Stimulated activated CD4-positive, alpha-beta T cell treated with anti-CD3 and anti-CD28 coated beads, Interleukin-1b, Interleukin-23, amount 100 ng/mL, for 4 hours (primary cell): ENCODE results near the gene RNF141.

ENCODE experiments used
- DNase-seq, 2 donors: peaks; one replicate each; pipeline ENCODE4 v3.0.0-alpha.2; 2020; ENCODE audit warnings: low read depth in 2 of 2

The RNF141 gene

DNA sequence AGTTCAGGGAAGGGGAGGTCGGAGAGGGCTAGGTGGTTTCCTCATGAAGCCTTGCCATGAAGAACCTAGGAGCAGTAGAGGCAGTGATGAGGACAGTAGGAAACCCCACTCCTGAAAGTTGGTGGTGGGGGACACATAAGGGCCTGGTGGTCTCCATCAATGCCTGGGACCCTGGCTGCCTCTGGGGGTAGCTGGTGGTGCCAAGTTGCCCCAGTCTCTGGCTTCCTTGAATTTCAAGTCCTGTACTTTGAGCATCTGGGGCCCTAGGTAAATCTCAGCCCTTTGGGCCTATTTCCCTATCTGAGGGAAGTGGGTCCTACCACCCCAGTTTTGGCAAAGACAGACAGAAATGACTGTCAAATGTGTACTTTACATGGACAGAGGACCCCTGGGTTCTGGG lies 57.8 kb downstream of the RNF141 start:
- no peak for DNase-seq

DNA sequence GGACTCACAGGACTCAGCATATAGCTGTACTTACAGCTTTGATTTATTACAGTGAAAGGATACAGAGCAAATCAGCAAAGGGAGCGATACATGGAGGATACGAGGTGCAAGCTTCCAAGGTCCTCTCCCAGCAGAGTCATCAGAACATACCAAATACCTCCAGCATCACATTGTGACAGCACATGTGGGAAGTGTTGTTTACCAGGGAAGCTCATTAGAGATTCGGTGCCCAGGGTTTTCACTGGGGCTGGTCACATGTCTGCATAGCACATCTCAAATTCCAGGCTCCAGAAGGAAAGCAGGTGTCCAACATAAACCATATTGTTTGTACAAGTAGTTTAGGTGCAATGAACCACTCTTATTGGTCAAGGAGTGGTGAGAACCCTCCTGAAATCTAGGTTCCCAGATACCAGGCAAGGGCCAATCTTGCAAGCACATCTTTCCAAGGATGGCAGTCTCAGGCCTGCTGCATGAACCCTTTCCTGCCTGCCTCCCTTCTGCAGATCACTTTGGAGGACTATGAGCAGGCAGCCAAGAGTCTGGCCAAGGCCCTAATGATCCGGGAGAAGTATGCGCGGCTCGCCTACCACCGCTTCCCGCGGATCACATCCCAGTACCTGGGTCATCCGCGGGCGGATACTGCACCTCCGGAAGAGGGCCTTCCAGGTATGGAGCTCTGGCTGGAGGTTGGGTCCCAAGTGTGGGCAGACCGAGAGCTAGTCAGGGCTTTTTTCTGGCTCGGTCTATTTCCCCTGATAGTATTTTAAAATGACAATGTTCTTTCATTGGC lies 59.2 kb downstream of the RNF141 start:
- DNase-seq = no peak

GRCh38 chr11:10480760-10481159 lies 60.2 kb downstream of the RNF141 start:
- no peak for DNase-seq

GRCh38 chr11:10480026-10480425 lies 61.0 kb downstream of the RNF141 start:
- DNase-seq = no peak

DNA sequence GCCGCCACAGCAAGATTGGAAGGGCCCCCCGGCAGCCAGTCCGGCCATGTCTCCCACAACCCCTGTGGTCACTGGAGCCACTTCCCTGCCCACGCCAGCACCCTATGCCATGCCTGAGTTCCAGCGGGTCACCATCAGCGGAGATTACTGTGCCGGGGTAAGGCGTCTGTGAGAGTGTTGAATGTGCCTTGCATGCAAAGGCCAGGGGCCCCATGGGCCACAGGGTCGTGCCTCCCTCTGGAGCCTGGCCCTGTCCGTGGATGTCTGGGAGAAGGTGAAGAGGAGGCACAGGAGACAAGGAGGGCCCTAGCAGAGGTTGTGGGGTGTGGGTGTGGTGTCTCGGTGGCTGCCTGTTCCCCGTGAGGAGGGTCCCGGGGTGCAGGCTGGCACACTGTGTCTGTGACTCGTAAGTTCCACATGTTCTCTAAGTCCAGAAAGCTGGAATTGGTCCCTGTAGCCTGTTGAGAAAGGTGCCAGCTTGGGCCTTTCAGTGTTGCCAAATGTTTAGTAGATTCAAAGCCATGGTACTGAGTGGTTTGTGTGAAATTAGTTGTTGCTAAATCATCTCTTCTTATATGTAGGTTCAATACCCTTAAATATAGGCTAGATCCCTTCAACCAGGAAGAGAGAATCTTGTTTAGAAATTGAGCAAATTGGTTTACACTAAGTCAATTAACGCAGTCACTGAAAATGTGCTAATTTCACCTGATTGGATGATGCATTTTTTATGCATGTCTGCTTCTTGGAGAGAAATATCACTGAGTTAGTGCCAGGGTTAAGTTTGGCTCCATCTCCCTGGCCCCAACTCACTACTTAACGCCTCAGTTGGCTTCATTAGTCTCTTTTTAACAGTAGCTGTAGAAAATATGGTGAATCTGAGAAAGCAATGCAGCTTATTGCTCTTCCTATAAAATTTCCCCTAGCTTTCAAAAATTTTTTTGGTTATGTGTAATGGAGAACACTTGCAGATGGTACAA lies 62.1 kb downstream of the RNF141 start:
- DNase-seq = no peak

GRCh38 chr11:10478066-10478465 lies 62.9 kb downstream of the RNF141 start:
- no peak for DNase-seq

DNA sequence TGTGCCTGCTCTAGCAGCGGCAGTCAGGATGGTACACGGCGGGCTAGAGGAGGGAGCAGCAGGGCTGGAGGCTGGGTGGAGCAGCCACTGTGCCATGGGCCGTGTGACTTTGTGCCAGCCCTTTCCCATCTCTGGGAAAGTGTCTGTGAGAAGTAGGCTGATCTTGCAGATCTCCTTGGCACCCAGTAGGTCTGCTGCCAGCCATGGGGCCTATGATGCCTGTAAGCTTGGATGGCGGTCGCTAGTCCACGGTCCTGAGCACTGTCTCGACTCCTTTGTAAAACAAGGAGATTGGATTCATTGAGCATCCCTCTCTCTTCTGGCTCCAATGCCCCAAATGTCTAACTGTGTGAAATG lies 63.3 kb downstream of the RNF141 start:
- no peak for DNase-seq

DNA sequence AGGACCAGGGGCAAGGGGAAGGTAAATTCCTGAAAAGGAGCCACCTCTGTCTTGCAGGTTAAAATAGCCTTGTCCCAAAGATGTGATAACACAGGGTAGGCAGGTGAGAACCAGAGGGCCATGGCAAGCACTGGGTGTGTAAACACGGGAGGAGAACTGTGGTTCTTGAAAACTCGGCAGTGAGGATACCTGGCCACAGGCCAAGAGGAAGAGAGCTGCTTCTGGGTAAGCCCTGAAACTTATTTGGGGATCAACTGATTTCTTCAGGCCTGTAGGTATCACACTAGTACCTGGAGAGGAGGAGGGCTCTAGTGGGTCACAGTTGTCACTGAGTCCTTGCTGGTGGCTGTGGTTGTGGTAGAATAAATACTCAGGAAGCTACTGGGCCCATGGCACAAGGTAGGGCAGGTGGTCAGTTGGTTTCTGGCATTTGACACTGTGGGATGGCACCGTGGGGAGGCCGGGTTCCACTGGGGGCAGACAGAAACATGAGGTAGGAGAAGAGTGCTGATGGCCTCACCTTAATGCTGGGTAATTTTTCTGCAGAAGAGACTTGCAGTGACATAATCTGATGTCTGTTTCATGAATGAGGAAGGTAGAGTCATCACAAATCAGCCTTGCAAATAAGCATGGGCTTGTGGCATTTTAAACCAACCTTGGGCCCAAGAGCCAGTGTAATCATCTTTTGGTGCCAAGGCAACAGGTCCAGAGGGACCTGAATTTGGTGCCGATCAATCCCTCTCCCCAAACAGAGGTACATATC lies 63.9 kb downstream of the RNF141 start:
- DNase-seq = no peak

GRCh38 chr11:10476342-10476741 lies 64.6 kb downstream of the RNF141 start:
- DNase-seq = no peak

GRCh38 chr11:10474551-10474950 lies 66.4 kb downstream of the RNF141 start:
- DNase-seq = no peak

- no peak for DNase-seq
Measured at GRCh38 chr11:10473371-10473770, 67.6 kb downstream of the RNF141 start.

- no peak for DNase-seq
Measured at GRCh38 chr11:10462746-10463300, 78.2 kb downstream of the RNF141 start.
